ENCODE measurements around the gene KIF1A.

KIF1A gene

DNA sequence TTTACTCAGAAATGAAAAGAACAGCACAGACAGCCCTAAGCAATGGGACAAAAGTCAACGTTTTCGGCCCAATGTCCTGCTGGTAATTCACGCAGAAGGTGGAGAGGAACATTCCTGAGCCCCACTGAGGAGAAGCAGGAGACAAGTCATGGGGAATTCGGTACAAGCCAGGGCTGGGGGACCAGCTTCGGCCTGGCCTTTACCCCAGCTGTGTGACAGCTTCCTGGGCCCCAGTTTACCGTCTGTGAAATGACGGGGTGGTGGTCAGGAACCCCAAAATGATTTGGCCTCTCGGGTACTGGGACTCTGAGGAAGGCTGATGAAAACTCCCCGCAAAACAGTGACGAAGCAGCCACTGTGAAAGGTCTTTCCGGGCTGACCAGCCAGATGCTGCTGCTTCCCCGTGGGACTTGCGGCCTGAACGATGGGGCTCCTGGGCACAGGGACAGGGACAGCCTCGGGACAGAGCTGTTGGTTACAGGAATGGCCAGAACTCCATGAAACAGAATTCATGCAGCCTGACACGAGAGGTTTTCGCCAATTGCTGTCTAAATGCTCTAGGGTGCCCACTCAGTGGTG, 21.6 kb downstream of the KIF1A start:
- no peak for DNase-seq

DNA sequence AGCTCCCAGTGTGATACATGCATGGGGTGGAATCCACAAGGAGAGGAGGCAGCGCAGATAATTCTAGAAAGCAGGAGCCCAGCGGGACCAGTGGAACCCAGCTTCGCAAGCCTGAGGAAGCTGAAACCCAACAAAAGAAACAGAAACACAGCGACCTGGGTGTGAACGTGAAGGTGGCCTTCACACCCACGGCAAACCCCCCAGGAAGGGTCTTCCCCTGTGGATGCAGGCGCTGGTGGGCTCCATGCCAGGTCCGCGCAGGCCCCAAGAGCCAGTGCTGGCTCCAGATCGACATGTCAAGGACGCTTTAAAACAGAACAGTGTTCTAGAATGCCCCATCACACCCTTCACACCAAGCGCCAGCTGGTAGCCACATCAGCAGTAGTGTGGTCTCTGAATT, 22.1 kb downstream of the KIF1A start:
- peak; percentile 14 for DNase-seq

DNA sequence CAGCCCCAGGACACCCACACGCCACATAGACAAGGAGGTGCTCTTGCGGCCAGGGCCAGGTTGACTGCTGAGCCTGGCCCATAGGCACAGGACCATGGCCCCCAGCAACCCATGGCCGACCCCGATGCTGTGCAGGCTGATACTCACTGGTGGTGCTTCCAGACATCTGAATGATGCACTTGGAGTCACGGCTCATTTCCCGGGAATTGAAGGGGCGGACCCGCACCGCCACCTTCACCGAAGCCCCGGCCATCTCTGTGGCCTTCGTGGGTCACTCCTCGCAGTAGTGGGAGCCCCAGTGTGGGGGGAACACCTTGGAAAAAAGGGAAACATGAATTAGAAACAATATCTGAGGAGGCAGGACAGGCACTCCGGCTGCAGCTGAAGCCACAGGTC, 22.5 kb downstream of the KIF1A start:
- peak; percentile 6 for DNase-seq

- DNase-seq = peak; percentile 17
Observed at GRCh38 chr2:240796543-240797499, 23.2 kb downstream of the KIF1A start.

DNA sequence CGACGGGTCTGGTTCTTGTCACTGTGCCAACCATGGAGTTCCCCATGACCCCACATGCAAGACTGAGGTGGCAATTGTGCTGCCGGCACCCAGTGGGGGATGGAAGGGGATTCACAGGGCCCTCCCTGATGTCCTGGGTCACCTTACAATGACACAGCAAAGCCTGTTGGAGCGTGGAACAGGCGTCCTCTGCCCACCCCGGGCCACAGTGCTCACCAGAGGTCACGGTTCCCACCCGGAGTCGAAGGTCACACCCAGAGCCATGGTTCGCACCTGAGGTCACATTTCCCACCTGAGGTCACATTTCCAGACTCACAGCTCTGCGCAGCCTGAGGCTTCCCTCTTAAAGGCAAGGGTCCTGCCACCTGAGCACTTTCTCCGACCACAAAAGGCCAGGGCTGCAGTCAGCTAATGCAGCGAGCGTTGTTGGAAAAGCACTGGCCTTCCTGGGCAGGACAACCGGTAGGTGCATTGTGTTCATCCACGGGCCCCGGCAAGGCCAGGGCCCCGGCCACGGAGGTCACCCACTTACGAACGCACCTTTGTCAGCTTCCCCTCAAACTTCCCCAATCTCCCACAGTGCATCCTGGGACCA, 24.0 kb downstream of the KIF1A start:
- peak; percentile 13 for DNase-seq

- DNase-seq = no peak
Observed at GRCh38 chr2:240795454-240795853, 24.6 kb downstream of the KIF1A start.

- DNase-seq = peak; percentile 17
Observed at GRCh38 chr2:240794178-240794721, 25.8 kb downstream of the KIF1A start.

DNA sequence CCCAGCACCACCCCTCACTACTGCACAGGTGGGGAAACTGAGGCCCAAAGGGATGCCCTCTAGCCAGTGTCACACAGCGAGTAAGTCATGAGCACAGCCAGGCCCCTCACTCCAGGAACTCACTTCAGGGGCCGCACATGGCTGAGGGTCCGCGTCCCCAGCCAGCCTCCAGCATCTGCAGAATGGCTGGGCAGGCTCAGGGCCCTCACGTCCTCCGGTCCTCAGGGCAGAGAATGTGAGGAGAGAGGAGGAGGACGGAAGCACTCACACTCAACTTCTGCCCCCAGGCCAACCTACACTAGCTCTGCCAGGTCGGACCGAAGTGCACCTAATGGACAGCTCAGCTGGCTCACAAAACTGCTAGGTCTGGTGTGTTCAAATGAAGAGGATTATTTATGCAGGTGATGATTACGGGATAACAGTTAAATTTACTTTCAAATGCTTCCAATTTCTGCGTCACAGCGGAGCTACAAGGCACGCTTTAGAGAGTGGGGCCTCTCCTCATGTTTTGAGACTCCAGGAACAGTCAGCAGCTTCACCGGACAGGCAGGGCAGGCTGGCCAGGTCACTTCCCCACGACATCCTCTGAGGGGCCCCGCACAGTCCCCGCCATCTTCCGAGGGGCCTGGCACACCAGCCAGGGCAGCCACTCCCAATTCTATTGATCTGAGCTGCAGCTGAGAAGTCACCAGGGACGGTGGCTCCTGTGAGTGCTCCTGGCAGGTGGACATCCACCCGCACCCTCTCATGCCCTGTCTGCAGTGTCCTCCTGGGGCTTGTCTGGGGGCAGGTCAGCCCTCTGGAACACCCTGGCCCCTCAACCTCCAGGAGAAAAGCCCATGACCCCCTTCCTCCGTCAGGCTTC, 26.5 kb downstream of the KIF1A start:
- DNase-seq = peak; percentile 24

- no peak for DNase-seq
Observed at GRCh38 chr2:240792629-240793312, 27.2 kb downstream of the KIF1A start.

- DNase-seq = peak; percentile 95
Observed at GRCh38 chr2:240791821-240792628, 28.0 kb downstream of the KIF1A start.

GRCh38 chr2:240791221-240791800, 28.7 kb downstream of the KIF1A start:
- peak; percentile 28 for DNase-seq

DNA sequence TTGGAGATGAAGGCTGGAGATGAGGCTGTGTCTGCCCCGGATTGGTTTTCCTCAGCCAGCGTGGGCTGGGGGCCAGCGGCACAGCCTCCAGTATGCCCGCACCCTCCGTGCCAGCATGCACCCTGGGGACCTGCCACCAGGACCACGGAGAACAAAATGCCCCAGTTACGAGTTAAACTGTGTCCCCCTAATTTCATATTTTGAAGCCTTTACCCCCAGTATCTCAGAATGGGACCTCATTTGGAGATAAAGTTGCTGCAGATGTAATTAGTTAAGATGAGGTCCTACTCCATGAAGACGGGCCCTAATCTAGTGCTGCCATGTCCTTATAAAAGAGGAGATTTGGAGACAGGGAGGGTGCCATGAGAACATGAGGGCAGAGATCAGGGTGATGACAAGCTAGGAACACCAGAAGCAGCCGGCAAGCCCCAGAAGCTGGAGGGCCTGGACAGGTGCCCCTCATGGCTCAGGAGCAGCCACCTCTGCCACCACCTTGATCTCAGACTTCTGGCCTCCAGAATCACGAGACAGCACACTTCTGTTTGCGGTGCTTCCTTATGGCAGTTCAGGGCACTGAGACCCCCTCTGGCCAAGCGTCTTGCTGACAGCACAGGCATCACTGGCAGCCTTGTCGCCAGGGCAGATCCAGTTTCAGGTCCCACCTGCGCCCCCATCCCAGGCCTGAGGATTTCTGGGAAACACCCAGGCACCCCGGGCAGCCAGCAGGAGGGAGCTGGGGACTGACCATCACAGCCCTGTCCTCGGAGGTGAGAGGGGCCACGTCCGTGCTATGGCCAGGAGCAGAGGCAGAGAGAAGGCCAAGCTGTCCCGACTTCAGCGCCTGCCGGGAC, 29.4 kb downstream of the KIF1A start:
- DNase-seq = no peak

DNA sequence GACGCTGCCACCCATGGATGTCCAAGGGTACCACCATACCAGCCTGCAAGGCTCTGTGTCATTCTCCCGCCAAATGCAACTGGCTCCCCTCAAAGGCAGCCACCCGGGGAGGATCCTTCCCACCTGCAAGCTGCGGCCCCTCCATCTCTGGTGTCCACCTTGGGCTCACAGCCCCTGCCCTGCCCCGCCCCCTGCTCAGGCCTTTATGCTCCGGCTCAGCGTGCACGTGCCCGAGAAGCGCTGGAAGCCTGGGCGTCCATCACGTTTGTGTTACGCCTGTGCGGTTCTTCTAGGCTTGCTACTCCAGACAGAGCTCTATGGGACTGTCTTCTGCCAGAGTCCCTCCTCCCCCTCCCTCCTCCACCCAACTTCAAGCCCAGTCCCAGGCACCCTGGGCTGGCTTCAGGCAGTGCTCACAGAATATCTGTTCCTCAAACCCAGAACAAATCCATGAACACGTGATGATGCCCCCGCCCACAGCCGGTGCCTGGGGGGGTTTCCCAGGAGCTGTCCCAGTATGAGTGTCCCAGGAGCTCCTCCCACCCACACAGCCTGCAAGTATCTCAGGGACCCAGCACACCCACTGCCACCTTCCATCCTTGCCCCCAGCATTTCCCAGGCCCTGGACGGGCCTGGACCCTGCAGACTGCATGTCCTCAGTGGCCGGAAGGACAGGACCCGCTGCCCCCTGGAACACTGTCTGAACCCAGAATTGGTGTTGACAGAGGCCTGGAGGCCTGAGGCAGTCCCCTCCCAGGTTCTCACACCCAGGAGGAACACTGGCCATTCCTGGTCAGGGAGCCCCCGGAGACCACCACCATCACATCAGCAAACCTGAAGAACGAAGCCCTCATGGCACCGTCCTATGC, 30.3 kb downstream of the KIF1A start:
- DNase-seq = peak; percentile 18

DNA sequence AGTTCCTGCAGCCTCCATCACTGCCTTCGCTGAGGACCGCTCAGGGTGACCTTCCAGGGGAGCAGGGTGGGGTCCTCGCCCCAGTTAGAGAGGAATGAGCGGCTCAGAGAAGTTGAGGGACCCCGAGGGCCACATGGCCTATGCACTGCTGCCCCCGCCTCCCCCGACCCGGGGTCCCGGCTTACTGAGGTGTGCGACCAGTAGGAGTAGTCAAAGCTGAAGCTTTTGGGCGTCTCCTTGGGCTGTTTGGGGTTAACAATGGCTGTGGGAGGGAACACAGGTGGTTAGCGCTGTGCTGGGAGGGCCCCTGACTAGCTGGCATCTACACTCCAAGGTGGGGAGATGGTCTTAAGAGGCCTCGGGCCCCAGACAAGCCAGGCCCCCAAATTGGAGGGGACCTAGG, 31.0 kb downstream of the KIF1A start:
- peak; percentile 7 for DNase-seq

DNA sequence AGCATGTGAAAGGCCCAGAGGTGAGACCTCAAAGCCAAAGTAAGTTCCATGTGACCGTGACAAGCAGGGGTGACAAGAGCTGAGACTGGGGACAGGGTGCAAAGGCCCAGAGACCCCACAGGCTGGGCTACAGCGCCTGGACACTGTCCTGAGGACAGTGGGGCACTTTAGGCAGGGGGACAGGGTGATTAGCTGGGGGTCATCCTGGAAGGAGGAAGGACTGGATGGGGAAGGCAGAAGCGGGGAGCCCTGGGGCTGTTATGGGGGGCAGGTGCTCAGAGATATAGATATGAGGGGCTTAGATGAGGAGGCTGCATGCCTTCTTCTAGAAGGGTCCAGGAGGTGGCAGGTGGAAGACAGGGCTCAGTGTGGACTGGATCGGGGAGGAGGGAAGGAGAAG, 31.5 kb downstream of the KIF1A start:
- DNase-seq = peak; percentile 11

- DNase-seq = peak; percentile 18
Observed at GRCh38 chr2:240787521-240788472, 32.2 kb downstream of the KIF1A start.

GRCh38 chr2:240786871-240787311, 33.1 kb downstream of the KIF1A start:
- DNase-seq = no peak
